Keratinocyte (primary cell): Measurements from ENCODE around the gene VAT1L.

Experiments
- CTCF ChIP-seq, 3 experiments: IDR thresholded peaks in 1 of 3; conservative IDR thresholded peaks in 1 of 3; optimal IDR thresholded peaks in 1 of 3; 2 replicates in 2 of 3; 3 replicates in 1 of 3; pipeline versions ENCODE3 to v1.5.1; 2011; ENCODE audit warnings: low read length in 3 of 3, mild to moderate bottlenecking in 3 of 3, moderate library complexity in 2 of 3, control low read depth in 1 of 3, inconsistent platforms in 1 of 3; ENCODE audit not compliant: insufficient read depth in 2 of 3; ENCODE audit errors: extremely low read depth in 1 of 3
- EZH2 ChIP-seq: IDR thresholded peaks from one replicate; pipeline ENCODE4 v1.6.1; 2012; ENCODE audit warnings: inconsistent platforms, mild to moderate bottlenecking, low read length, moderate library complexity

GRCh38 chr16:77739559-77739892 is 48.8 kb upstream of the VAT1L start:
- no peak for TF ChIP-seq CTCF (optimal IDR thresholded peaks at IDR 0.05 in 1 of 3, IDR thresholded peaks at IDR 0.05 in 1 of 3, conservative IDR thresholded peaks at IDR 0.05 in 1 of 3; ENCODE audit: extremely low read depth in 1 of 3, insufficient read depth in 2 of 3, low read length in 3 of 3)
- no peak for TF ChIP-seq EZH2
